ENCODE results near the gene SLC6A1. TPM values are rescaled to one million over a fixed set of nuclear protein-coding genes. Genes with fewer than 3 reads are reported as not detected.
A peak's percentile ranks its signal among the peaks of the same experiment; 100 is the strongest.

Gene SLC6A1
- total RNA-seq, 1 experiment from 2014 or later, result not detected

DNA sequence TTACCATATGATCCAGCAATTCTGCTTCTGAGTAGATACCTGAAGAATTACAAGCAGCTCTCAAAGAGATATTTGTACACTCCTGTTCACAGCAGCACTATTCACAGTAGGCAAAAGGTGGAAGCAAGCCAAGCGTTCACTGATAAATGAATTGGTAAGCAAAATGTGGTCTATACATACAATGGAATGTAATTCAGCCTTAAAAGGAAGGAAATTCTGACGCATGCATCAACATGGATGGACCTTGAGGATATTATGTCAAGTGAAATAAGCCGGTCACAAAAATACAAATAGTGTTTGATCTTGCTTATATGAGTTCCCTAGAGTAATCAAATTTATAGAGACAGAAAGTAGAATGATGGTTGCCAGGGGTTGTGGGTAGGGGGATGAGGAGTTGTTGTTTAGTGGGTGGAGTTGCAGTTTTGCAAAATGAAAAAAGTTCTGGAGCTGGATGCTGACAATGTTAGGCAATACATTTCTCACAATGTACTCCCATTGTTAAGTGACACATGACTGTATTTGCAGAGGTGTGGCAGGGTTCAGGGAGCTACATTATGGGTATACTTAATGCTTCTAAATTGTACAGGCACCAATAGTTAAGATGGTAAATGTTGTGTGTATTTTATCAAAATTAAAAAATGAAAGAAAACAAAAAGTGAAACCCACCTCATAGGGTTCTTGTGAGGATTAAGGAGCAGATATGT, 26.7 kb downstream of the SLC6A1 start:
- DNase-seq (ENCODE audit: low spot score), result no peak

DNA sequence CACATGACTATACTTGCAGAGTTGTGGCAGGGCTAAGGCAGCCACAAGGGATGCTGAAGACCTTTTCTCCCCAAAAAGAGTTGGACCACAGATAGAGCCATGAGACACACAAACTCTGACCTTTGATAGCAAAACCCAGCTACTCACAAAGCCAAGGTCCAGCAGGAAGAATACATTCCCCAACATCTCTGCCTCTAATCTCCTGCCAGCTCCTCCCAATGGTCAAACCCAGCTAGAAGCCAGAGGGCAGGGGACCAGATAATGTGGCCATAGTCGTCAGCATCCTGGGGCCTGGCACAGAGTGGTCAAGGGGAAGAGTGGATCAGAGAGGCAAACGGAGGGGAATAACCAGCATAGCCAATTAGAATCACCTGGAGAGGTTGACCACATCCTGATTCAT, 28.2 kb downstream of the SLC6A1 start:
- DNase-seq (ENCODE audit: low spot score), result no peak

GRCh38 chr3:11021611-11022011, 29.1 kb downstream of the SLC6A1 start:
- no peak for DNase-seq (ENCODE audit: low spot score)

GRCh38 chr3:11022115-11022514, 29.6 kb downstream of the SLC6A1 start:
- no peak for DNase-seq (ENCODE audit: low spot score)

GRCh38 chr3:11024181-11024580, 31.6 kb downstream of the SLC6A1 start:
- DNase-seq (ENCODE audit: low spot score), result no peak

DNA sequence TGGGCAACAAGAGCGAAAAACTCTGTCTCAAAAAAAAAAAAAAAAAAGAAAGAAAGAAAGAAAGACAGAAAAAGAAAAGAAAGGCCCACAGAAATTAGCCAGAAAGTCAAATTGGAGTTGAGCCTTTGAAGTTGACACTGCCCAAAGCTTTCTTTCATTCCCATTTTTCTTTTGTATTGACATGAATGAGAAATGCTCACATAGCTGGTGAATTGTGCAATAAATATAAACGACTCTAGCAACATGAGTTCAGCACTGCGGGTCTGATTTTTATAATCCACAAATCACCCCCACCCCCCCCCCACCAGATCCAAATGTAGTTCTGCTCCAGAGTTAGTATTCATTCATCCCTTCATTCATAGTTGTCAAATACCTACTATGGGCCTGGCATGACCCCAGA, 37.4 kb downstream of the SLC6A1 start:
- DNase-seq (ENCODE audit: low spot score), result no peak

DNA sequence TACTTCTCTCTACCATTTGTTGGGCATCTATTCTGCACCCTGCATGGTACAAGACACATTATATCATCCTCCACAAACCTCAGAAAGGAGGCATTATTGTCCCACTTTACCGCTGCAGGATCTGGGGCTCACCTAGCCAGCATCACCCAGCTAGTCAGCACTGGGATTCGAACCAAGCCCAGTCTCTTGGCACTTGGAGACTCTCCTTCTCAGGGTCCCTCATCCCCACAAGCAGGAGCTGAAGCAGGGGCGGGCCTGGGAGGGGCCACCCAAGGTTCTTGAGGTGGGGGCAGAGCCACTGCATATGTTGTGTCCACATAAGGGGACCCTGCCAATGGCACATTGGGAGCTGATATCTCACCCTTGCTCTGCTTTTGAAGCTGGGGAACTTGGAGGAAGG, 41.3 kb downstream of the SLC6A1 start:
- no peak for DNase-seq (ENCODE audit: low spot score)

GRCh38 chr3:11034309-11034985, 41.9 kb downstream of the SLC6A1 start:
- DNase-seq (ENCODE audit: low spot score), result no peak

GRCh38 chr3:11035757-11036505, 43.4 kb downstream of the SLC6A1 start:
- no peak for DNase-seq (ENCODE audit: low spot score)

GRCh38 chr3:11037241-11037873, 44.8 kb downstream of the SLC6A1 start:
- DNase-seq (ENCODE audit: low spot score), result no peak

- DNase-seq (ENCODE audit: low spot score), result no peak
Measured at GRCh38 chr3:11037976-11038375, 45.4 kb downstream of the SLC6A1 start.

DNA sequence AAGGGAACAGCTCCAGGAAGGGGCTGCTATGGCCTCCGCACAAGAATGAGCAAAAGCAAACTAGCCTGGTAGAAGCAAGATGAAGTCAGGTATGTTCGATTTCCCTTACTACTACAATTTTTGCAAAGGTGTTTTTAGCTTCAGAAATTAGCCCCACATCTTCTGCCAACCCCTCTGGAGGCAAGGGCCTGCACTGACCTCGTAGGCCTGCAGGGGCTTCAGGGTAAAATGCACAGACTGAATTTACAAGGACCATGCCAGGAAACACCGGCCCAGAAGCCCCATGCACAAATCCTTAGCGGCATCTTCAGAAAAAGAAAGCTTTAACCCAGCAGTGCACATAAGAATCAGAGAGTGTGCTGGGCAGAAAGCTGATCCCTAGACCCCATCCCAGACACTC, 53.0 kb downstream of the SLC6A1 start:
- DNase-seq (ENCODE audit: low spot score), result no peak

GRCh38 chr3:11047500-11047899, 55.0 kb downstream of the SLC6A1 start:
- no peak for DNase-seq (ENCODE audit: low spot score)

DNA sequence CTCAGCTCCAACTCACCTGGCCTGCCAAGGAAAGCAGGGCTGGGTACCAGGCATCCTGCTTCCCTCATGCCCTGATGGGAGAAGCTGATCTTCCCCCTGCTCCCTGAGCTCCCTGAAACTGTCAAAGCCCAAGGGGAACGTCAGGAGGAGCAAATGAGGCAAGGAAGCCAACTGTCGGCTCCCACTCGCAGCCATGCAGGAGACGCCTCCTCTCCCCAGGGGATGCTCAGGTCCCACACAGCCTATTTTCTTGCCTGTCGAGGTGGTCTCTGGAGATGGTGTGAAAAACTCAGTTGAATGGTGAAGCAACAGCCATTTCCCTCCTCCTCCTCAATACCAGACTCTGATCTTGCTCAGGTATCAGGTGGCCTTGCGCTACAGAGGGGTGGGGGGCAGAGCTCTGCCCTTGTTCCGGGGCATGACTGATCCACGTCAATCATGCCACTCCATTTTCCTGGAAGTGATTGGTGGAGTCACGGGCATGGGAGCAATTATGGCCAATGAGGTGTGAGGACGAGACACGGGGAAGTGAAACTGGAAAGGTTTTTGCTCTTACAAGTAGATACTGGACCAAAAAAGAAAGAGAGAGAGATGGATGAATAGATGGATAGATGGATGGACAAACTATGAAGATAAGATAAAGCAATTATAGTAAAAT, 58.2 kb downstream of the SLC6A1 start:
- no peak for DNase-seq (ENCODE audit: low spot score)

GRCh38 chr3:11053926-11054503, 61.5 kb downstream of the SLC6A1 start:
- peak; percentile 23 for DNase-seq (ENCODE audit: low spot score)

- no peak for DNase-seq (ENCODE audit: low spot score)
Measured at GRCh38 chr3:11054739-11055438, 62.3 kb downstream of the SLC6A1 start.

DNA sequence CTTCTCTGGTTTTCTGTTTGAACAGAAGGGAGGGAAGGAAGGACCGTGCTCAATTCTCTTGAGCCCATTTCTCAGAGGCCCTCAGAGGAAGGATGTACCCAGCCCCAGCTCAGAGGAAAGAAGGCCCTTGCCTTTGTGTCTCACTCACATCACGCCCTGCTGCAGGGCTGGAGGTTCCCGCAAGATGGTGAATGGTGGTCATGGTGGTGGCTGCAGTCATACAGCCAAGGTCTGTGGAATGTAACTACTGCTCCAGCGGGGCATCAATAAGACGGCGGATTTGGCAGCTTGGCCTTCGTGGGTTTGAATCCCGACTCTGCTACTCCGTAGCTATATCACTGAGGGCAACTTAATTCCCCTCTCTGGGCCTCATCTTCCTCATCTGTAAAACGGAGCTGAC, 62.9 kb downstream of the SLC6A1 start:
- DNase-seq (ENCODE audit: low spot score), result no peak

DNA sequence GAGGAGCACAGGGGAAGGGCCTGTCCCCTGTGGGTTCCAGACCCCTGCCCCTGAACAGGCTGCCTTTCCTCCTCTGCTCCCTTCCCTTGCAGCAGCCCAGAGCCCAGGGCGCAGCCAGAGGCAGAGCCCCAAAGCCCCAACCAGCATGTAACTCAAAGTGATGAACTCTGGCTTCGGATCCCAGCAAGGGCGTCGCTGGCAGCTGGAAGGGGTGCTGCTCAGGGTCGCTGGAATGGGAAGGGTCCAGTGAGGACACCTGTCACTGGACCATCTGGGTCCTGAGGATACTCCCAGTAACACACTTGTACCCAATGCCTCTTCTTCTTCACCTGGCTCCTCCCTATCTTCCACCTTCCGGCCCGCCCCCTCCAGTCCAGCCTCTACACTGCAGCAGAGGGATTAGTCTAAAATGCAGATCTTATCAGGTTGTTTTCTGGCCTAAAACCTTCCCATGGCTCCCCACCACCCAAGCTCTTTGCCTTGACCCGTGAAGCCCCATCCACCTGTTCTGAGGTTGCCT, 64.0 kb downstream of the SLC6A1 start:
- no peak for DNase-seq (ENCODE audit: low spot score)

DNA sequence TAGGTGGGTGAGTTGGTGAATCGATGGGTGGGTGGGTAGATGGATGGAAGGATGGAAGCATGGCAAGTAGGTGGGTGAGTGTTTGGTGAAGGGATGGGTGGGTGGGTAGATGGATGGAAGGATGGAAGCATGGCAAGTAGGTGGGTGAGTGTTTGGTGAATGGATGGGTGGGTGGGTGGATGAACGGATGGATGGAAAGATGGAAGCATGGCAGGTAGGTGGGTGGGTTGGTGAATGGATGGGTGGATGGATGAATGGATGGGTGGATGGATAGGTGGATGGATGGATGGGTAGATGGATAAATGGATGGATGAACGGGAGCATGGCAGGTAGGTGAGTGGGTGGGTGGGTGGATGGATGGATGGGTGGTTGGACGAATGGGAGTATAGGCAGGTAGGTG, 65.1 kb downstream of the SLC6A1 start:
- no peak for DNase-seq (ENCODE audit: low spot score)

- DNase-seq (ENCODE audit: low spot score), result peak; percentile 83
Measured at GRCh38 chr3:11059090-11059798, 66.7 kb downstream of the SLC6A1 start.
